Measurements from ENCODE around the gene FFAR1. TPM values are rescaled to one million over a fixed set of nuclear protein-coding genes. Genes with fewer than 3 reads are reported as not detected.

Gene FFAR1
- total RNA-seq, 1 donor from 2014 or later, result 0.04 TPM

DNA sequence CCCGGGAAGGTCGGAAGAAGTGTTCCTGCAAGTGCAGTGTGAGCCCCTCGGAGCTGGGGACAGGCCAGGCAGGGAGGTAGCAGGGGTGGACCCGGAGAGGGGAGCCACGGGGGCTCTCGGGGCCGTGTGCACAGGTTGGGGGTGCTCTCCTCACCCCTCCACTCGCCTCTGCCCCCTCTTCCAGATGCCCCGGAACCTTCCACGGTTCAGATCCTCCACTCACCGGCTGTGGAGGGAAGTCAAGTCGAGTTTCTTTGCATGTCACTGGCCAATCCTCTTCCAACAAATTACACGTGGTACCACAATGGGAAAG, 9.8 kb upstream of the FFAR1 start:
- TF ChIP-seq, protein P1, sequence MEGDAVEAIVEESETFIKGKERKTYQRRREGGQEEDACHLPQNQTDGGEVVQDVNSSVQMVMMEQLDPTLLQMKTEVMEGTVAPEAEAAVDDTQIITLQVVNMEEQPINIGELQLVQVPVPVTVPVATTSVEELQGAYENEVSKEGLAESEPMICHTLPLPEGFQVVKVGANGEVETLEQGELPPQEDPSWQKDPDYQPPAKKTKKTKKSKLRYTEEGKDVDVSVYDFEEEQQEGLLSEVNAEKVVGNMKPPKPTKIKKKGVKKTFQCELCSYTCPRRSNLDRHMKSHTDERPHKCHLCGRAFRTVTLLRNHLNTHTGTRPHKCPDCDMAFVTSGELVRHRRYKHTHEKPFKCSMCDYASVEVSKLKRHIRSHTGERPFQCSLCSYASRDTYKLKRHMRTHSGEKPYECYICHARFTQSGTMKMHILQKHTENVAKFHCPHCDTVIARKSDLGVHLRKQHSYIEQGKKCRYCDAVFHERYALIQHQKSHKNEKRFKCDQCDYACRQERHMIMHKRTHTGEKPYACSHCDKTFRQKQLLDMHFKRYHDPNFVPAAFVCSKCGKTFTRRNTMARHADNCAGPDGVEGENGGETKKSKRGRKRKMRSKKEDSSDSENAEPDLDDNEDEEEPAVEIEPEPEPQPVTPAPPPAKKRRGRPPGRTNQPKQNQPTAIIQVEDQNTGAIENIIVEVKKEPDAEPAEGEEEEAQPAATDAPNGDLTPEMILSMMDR (IDR thresholded peaks at IDR 0.05; ENCODE audit: insufficient read depth, low read length, poor library complexity, severe bottlenecking), result no peak
- Histone ChIP-seq H3K27me3 (ENCODE audit: control insufficient read depth, insufficient read depth, low read length) (peaks cover 6% of the 10 kb centered on the region), H3K36me3 (ENCODE audit: control insufficient read depth, insufficient read depth, low read length) (no peaks in the 10 kb centered on the region), H3K4me3 (ENCODE audit: low read depth, low read length) (no peak overlapping the region)
- no peak for DNase-seq (ENCODE audit: low read depth)

DNA sequence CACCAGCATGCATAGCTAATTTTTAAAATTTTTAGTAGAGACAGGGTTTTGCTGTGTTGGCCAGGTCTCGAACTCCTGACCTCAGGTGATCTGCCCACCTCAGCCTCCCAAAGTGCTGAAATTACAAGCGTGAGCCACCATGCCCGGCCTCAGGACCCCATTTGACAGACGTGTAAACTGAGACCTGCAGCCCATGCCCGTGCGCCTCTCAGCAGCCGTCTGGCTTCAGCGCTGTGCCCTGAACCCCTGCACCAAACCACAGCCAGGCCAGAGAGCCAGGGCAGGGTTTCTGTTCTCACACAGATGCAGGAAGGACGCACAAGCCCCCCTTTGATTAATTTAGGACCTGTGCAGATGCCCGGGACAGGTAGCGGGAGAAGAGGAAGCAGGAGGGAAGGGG, 7.3 kb upstream of the FFAR1 start:
- peaks cover 6% of the 10 kb centered on the region for H3K27me3 ChIP-seq (ENCODE audit: control insufficient read depth, insufficient read depth, low read length)
- TF ChIP-seq, protein P1 (IDR thresholded peaks at IDR 0.05; ENCODE audit: insufficient read depth, low read length, poor library complexity, severe bottlenecking), result no peak

DNA sequence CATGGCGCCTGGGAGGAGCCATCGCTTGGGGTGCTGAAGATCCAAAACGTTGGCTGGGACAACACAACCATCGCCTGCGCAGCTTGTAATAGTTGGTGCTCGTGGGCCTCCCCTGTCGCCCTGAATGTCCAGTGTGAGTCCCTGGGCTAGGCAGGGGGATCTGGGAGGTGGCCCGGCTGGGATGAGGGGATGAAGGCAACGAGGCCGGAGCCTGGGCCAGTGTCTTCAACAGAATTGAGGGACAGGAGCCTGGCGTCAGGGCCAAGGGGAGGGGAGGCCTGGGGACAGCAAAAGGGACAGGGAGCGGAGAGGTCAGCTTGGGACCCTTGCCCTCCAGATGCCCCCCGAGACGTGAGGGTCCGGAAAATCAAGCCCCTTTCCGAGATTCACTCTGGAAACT, 6.7 kb upstream of the FFAR1 start:
- Histone ChIP-seq H3K4me3 (ENCODE audit: low read depth, low read length) (no peak overlapping the region), H3K36me3 (ENCODE audit: control insufficient read depth, insufficient read depth, low read length) (no peaks in the 10 kb centered on the region), H3K27me3 (ENCODE audit: control insufficient read depth, insufficient read depth, low read length) (peaks cover 6% of the 10 kb centered on the region)
- TF ChIP-seq, protein P1 (IDR thresholded peaks at IDR 0.05; ENCODE audit: insufficient read depth, low read length, poor library complexity, severe bottlenecking), result no peak
- no peak for DNase-seq (ENCODE audit: low read depth)

More for the DNA sequence above, 7.3 kb upstream of the FFAR1 start:
- no peak for DNase-seq (ENCODE audit: low read depth)
- H3K4me3 ChIP-seq (ENCODE audit: low read depth, low read length), result no peak overlapping the region
- no peaks in the 10 kb centered on the region for H3K36me3 ChIP-seq (ENCODE audit: control insufficient read depth, insufficient read depth, low read length)

DNA sequence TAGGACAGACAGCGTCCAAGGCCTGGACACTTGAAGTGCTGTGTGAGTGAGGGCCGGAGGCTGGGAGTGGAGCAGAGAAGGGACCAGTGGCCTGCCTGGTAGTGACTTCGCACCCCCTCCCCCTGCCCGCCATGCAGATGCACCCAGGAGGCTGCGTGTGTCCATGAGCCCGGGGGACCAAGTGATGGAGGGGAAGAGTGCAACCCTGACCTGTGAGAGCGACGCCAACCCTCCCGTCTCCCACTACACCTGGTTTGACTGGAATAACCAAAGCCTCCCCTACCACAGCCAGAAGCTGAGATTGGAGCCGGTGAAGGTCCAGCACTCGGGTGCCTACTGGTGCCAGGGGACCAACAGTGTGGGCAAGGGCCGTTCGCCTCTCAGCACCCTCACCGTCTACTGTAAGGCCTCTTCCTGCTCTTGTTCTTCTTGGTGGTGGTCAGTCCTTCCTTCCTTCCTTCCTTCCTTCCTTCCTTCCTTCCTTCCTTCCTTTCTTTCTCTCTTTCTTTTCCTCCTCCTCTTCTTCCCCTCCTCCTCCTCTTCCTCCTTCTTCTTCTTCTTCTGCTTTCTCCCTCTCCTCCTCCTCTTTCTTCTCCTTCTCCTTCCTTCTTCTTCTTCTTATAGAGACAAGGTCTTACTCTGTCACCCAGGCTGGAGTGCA, 6.0 kb upstream of the FFAR1 start:
- no peak for DNase-seq (ENCODE audit: low read depth)
- Histone ChIP-seq H3K27me3 (ENCODE audit: control insufficient read depth, insufficient read depth, low read length) (peaks cover 6% of the 10 kb centered on the region), H3K4me3 (ENCODE audit: low read depth, low read length) (no peak overlapping the region), H3K36me3 (ENCODE audit: control insufficient read depth, insufficient read depth, low read length) (no peaks in the 10 kb centered on the region)
- TF ChIP-seq, protein P1 (IDR thresholded peaks at IDR 0.05; ENCODE audit: insufficient read depth, low read length, poor library complexity, severe bottlenecking), result no peak

DNA sequence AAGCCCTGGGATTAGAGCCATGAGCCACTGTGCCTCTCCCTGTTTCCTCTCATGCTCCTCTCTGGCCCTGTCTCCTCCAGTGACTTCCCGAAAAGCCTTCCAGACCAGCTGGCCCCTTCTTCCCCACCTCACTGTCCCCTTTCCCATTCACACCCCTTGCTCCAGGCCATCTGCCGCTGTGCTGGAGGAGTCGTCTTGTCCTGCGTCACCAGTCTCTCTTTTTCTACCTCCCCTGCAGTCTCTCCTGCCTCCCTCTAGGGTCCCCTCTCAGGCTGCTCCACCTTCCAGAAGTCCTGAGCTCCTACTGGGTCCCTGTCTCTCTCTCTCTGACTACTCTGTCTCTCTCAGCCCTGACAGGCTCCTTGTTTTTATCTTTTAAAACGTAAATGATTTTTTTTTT, 5.3 kb upstream of the FFAR1 start:
- TF ChIP-seq, protein P1 (IDR thresholded peaks at IDR 0.05; ENCODE audit: insufficient read depth, low read length, poor library complexity, severe bottlenecking), result no peak
- Histone ChIP-seq H3K36me3 (ENCODE audit: control insufficient read depth, insufficient read depth, low read length) (no peaks in the 10 kb centered on the region), H3K4me3 (ENCODE audit: low read depth, low read length) (no peak overlapping the region), H3K27me3 (ENCODE audit: control insufficient read depth, insufficient read depth, low read length) (peaks cover 4% of the 10 kb centered on the region)
- no peak for DNase-seq (ENCODE audit: low read depth)

DNA sequence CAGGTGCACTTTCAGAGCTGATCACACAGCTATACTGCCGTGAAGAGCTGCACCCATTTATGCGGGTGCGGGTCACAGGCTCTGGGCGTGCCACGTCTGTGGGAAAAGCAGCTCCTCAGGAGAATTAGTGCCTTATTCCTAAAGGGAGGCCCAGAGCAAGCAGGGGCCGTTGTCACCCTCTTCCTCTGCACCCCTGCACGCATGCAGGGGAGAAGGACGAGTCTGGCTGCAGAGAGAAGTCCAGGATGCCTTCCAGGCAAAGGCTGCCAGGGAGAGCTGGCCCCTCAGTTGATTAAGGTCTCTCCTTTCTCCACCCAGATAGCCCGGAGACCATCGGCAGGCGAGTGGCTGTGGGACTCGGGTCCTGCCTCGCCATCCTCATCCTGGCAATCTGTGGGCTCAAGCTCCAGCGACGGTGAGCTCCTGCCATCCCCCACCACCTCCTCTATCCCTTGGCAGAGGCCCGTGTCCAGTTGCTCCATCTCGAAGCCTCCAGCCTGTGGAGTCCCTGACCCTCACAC, 3.1 kb upstream of the FFAR1 start:
- no peaks in the 10 kb centered on the region for H3K36me3 ChIP-seq (ENCODE audit: control insufficient read depth, insufficient read depth, low read length)
- TF ChIP-seq, protein P1 (IDR thresholded peaks at IDR 0.05; ENCODE audit: insufficient read depth, low read length, poor library complexity, severe bottlenecking), result no peak
- no peak overlapping the region for H3K4me3 ChIP-seq (ENCODE audit: low read depth, low read length)
- no peak for DNase-seq (ENCODE audit: low read depth)
- H3K27me3 ChIP-seq (ENCODE audit: control insufficient read depth, insufficient read depth, low read length), result peaks cover 4% of the 10 kb centered on the region
